Ishikawa (cell line): ENCODE results near the gene EEPD1.

Experiments
- CEBPB ChIP-seq: IDR thresholded peaks from 2 replicates; pipeline ENCODE4 v1.6.1; 2012
- CREB1 ChIP-seq: IDR thresholded peaks from 2 replicates; pipeline ENCODE4 v1.6.1; 2012; ENCODE audit warnings: low read depth
- EP300 ChIP-seq: IDR thresholded peaks from 2 replicates; pipeline ENCODE4 v1.6.1; 2012; ENCODE audit warnings: borderline replicate concordance
- RAD21 ChIP-seq: IDR thresholded peaks from 2 replicates; pipeline ENCODE4 v1.6.1; 2012; ENCODE audit warnings: low read depth
- TAF1 ChIP-seq: IDR thresholded peaks from 2 replicates; pipeline ENCODE4 v1.6.1; 2012; ENCODE audit warnings: low read depth, mild to moderate bottlenecking
- TCF12 ChIP-seq: IDR thresholded peaks from 2 replicates; pipeline ENCODE4 v1.6.1; 2012; ENCODE audit warnings: low read depth
- TEAD4 ChIP-seq: IDR thresholded peaks from 2 replicates; pipeline ENCODE4 v1.6.1; 2012
- USF1 ChIP-seq: IDR thresholded peaks from 2 replicates; pipeline ENCODE4 v1.6.1; 2012
- YY1 ChIP-seq: IDR thresholded peaks from 2 replicates; pipeline ENCODE4 v1.6.1; 2012; ENCODE audit warnings: low read depth

- TF ChIP-seq EP300 = no peak
- TF ChIP-seq YY1 = no peak
- TF ChIP-seq CEBPB = no peak
- no peak for TF ChIP-seq CREB1
- no peak for TF ChIP-seq TEAD4
- no peak for TF ChIP-seq RAD21
- TF ChIP-seq USF1 = no peak
- TF ChIP-seq TAF1 = no peak
- no peak for TF ChIP-seq TCF12
Measured at GRCh38 chr7:36210291-36210922, 57.4 kb downstream of the EEPD1 start.
